Measurements from ENCODE around the gene PITPNC1. TPM values are rescaled to one million over a fixed set of nuclear protein-coding genes. Genes with fewer than 3 reads are reported as not detected.
A peak's percentile ranks its signal among the peaks of the same experiment; 100 is the strongest.

Gene PITPNC1
- total and polyA plus RNA-seq, 2 of the 13 experiments (the other 11 are each of a cell fraction or from before 2014, with no cell fraction given): 4.1 to 5.7 TPM

GRCh38 chr17:67628580-67629013 is 251.5 kb downstream of the PITPNC1 start (continued):
- TF ChIP-seq TFE3 (CRISPR knock-in tag; IDR thresholded peaks at IDR 0.05) (0 out of 2 replicates have a peak, but pooled peaks have one; percentile 14), FOXA1 (IDR thresholded peaks at IDR 0.05) (no peak), FOXA1 (CRISPR knock-in tag; IDR thresholded peaks at IDR 0.05) (0 out of 2 replicates have a peak, but pooled peaks have one; percentile 26), ZNF550 (CRISPR knock-in tag; IDR thresholded peaks at IDR 0.05; ENCODE audit: borderline replicate concordance) (no peak), FOXO1 (CRISPR knock-in tag; IDR thresholded peaks at IDR 0.05) (peak; percentile 40; the same call in 1 of the 2 replicates), ZFP91 (CRISPR knock-in tag; IDR thresholded peaks at IDR 0.05; ENCODE audit: borderline replicate concordance) (peak; percentile 77), RXRA (CRISPR knock-in tag; IDR thresholded peaks at IDR 0.05) (0 out of 2 replicates have a peak, but pooled peaks have one; percentile 54), ARNT2 (CRISPR knock-in tag; IDR thresholded peaks at IDR 0.05; ENCODE audit: low read depth) (peak; percentile 42; the same call in 1 of the 2 replicates), HNF1B (CRISPR knock-in tag; IDR thresholded peaks at IDR 0.05) (peak; percentile 50; the same call in 1 of the 2 replicates), SALL1 (CRISPR knock-in tag; IDR thresholded peaks at IDR 0.05) (peak; percentile 75; the same call in 1 of the 2 replicates), GABPB1 (CRISPR knock-in tag; IDR thresholded peaks at IDR 0.05) (peak; percentile 40; the same call in 1 of the 2 replicates), HDAC2 (CRISPR knock-in tag; IDR thresholded peaks at IDR 0.05) (peak; percentile 66; the same call in 1 of the 2 replicates), ZNF614 (CRISPR knock-in tag; IDR thresholded peaks at IDR 0.05; ENCODE audit: borderline replicate concordance) (peak; percentile 18; the same call in 1 of the 2 replicates), CBFB (CRISPR knock-in tag; IDR thresholded peaks at IDR 0.05) (peak; percentile 54; the same call in 1 of the 2 replicates), PLSCR1 (CRISPR knock-in tag; IDR thresholded peaks at IDR 0.05; ENCODE audit: borderline replicate concordance) (no peak), NFKB2 (CRISPR knock-in tag; IDR thresholded peaks at IDR 0.05; ENCODE audit: borderline replicate concordance) (peak; percentile 20; the same call in 1 of the 2 replicates)
